ENCODE data around the gene PCDH1.

Gene PCDH1

GRCh38 chr5:141852448-141852847 is 25.8 kb downstream of the PCDH1 start:
- no peak for DNase-seq

DNA sequence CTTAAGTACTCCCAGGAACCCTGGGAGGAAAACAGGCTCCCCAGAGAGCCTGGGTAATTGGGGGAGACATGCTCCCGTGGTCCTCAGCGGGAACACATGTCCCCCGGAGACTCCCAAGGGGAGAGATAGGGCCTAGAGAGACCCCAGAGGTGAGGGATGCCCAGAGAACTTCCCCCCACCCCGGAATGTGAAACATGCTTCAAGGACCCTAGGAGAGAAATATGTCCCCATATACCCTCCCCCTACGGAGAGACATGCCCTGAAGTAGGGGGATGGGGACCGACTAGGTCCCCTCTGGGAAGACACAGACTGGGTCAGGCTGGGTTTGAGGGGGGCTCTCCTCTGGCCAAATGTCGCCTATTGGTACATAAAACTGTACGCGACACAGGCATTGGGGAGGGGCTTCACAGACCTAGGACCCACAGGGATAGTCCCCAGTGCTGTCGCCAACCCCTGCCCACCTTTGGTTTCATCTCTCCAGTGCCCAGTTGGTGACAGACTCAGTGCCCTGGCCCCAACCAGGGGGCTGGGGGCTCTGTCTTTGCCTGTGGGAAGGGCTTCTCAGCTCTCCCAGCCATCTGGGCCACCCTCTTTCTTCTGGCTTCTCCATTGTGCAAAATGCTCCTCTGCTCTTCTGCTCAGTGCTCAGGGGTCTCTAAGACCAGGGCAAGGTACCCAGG is 26.9 kb downstream of the PCDH1 start:
- DNase-seq, result no peak

DNA sequence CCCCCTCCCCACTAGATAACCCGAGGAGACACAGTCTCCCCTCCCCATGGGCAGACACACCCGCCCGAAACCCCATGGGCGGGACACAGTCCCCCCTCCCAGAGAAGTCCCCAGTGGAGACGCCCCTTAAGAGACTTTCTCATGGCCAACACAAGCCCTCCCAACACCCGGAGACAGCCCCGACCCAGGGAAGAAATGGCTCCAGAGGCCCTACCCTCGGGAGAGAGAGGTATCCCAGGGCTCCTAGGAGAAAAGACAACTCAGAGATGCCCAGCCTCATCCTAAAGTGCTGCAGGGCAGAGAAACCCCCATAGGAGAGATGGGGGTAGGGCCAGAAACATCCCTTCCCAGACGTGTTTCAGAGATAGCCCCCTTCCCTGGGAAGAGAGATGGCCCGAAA is 27.4 kb downstream of the PCDH1 start:
- no peak for DNase-seq

- no peak for DNase-seq
Measured at GRCh38 chr5:141850244-141850768, 27.9 kb downstream of the PCDH1 start.

- peak; percentile 58 for DNase-seq
Measured at GRCh38 chr5:141849415-141850243, 28.6 kb downstream of the PCDH1 start.

GRCh38 chr5:141848744-141849414 is 29.3 kb downstream of the PCDH1 start:
- no peak for DNase-seq

DNA sequence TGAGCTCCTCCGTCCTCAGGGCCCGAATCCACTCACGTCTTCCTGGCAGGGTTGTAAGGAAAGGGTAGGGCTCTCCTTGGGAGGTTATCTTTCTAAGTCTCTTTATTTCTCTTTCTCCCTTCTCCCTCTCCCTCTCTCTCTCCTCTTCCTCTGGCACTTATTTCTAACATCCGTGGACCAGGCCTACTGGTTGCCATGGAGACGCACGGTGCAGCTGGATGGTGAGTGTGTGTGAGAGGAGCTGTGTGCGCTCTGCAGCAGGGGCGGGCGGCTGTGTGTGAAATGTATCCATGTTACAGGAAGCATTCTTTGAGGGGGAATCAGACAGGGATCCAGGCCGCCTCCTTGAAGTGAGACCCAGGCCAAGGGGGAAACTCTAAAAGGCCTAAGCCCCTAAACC is 32.2 kb downstream of the PCDH1 start:
- no peak for DNase-seq

GRCh38 chr5:141845371-141845851 is 32.8 kb downstream of the PCDH1 start:
- DNase-seq, result no peak

DNA sequence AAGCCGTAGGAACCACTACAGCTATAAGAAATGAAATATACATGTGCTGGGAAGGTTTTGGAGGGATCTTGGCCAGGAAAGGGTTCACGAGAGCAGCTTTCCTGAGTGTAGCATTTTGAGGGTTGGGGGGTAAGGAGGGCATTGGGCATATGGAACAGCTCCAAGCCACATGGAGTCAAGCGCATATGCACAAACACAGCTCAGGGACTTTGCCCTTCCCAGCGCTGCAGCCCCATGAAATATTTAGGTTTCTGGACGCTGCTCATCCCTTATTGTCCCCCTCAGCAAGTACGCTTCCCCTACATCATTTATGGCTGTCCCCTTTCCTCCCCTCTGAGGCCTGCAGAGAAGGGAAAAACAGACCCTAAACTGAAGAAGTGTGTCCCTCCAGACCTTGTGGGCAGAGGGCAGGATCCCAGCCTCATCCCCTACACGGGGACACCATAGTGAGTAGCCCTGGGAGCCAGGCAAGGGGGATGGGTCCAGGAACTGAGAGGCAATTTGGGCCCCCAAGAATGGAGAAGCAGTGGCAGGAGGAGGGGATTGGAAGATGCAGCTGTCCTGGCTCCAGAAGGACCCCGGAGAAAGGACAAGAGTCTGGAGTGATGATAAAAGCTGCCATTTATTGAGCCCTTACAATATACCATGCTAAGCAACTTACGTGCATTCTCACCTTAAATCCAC is 33.7 kb downstream of the PCDH1 start:
- no peak for DNase-seq

- DNase-seq, result no peak
Measured at GRCh38 chr5:141843156-141843927, 34.9 kb downstream of the PCDH1 start.

DNA sequence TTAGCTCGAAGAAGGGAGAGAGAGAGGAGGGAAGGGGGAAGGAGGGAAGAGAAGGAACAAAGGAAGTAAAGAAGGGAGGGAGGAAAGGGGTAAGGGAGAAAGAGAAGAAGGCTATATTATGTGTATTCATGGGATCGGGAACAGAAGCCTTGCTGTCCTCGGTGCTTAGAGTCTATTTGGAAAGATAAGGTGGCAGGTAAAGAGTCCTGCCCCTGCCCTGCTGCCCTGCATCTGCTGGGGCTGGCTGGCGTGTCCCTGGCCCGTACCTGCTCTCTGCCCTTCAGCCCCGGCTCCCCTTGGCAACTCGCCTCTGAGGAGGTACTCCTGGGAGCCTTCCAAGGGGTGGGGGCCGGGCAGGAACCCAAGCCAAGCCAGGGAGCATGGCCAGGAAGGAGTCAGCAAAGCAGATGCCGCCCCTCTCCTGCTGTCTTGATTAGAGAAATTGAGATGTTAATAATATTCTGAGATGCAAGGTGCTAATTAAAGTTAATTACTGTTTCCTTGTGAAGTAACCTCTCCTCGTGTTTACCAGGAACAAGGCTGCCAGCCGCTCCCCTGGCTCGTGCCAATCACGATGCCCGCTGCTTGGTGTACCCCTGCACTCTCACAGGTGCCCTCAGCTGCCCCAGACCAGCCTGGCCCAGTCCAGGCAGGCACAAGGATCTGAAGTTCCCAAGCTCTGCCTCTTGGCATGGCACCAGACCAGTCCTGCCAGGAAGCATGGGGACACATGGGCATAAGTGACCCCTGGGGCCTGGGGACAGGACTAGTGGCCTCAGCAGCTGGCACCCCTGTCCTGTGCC is 36.6 kb downstream of the PCDH1 start:
- no peak for DNase-seq

- DNase-seq, result no peak
Measured at GRCh38 chr5:141840826-141841360, 37.3 kb downstream of the PCDH1 start.

- DNase-seq, result no peak
Measured at GRCh38 chr5:141840280-141840812, 37.9 kb downstream of the PCDH1 start.

- DNase-seq, result no peak
Measured at GRCh38 chr5:141839015-141839513, 39.1 kb downstream of the PCDH1 start.

DNA sequence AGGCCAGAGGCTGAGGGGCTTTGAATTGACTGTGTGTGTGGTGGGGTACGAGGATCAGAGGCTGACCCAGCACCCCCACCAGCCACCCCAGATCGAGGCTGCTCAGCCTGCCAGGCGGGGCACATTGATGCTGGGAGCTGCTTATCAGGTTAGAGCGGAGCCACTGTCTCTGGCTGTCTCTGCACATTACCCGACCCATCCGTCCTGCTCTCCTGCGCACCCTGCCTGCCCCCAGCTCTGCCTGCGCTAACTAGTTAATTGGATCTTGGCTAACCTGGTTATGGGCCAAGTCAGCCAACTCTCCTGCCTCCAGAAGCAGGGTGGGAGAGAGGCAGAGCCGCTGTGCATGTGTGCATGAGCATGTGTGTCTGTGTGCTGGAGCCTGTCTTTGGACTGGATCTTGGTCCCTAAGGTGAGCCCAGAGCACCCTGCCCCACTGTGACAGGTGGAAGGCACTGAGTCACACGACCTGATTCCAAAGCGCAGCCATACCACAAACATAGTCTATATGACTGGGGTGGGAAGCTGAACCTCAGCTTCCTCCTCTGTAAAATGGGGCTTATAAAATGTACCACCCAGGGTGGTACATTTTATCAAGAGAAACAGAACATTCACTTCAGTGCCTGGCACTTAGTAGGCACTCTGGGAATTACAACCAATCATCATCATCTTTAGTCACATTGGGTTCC is 39.7 kb downstream of the PCDH1 start:
- DNase-seq, result no peak

- DNase-seq, result peak; percentile 71
Measured at GRCh38 chr5:141835928-141836670, 42.1 kb downstream of the PCDH1 start.

DNA sequence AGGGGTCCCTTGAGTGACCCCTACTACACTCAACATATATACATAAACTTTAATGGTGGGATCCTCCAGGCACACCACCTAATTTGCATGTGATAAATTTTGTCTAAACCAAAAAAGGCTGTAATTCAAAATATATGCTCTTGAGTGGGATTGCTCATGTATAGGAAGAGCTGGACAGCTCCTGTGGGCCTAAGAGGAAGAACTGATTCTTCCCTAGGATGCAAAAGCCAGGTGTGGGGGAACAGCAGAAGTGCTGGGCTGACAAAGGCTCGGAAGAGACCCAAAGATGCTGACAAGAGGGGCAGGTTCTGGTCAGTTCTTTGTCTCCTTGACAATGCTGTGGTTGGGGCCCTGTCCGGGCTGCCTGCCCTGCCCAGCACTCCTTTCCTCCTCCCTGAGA is 43.9 kb downstream of the PCDH1 start:
- no peak for DNase-seq

GRCh38 chr5:141832131-141832530 is 46.1 kb downstream of the PCDH1 start:
- no peak for DNase-seq

- no peak for DNase-seq
Measured at GRCh38 chr5:141828162-141828561, 50.0 kb downstream of the PCDH1 start.
